Neuron (in vitro differentiated cells): ENCODE results near the gene LIMD2.
A peak's percentile ranks its signal among the peaks of the same experiment; 100 is the strongest.

Experiments used
- H2AFZ ChIP-seq: one replicate; pipeline ENCODE4 v1.6.1; 2013; ENCODE audit warnings: low read depth, mild to moderate bottlenecking, inconsistent platforms, low read length, moderate library complexity
- H3K27me3 ChIP-seq: one replicate; pipeline ENCODE4 v1.6.1; 2013; ENCODE audit warnings: low read length; ENCODE audit not compliant: insufficient read depth
- H3K36me3 ChIP-seq: one replicate; pipeline ENCODE4 v1.6.1; 2013; ENCODE audit warnings: low read length; ENCODE audit not compliant: insufficient read depth
- H3K4me1 ChIP-seq: one replicate; pipeline ENCODE4 v1.6.1; 2013; ENCODE audit warnings: low read length; ENCODE audit not compliant: insufficient read depth
- H3K4me3 ChIP-seq: 2 replicates; pipeline ENCODE4 v1.5.1; 2013; ENCODE audit warnings: mild to moderate bottlenecking, low read length, moderate library complexity
- H3K9me3 ChIP-seq: one replicate; pipeline ENCODE4 v1.6.1; 2013; ENCODE audit warnings: low read length

The LIMD2 gene

DNA sequence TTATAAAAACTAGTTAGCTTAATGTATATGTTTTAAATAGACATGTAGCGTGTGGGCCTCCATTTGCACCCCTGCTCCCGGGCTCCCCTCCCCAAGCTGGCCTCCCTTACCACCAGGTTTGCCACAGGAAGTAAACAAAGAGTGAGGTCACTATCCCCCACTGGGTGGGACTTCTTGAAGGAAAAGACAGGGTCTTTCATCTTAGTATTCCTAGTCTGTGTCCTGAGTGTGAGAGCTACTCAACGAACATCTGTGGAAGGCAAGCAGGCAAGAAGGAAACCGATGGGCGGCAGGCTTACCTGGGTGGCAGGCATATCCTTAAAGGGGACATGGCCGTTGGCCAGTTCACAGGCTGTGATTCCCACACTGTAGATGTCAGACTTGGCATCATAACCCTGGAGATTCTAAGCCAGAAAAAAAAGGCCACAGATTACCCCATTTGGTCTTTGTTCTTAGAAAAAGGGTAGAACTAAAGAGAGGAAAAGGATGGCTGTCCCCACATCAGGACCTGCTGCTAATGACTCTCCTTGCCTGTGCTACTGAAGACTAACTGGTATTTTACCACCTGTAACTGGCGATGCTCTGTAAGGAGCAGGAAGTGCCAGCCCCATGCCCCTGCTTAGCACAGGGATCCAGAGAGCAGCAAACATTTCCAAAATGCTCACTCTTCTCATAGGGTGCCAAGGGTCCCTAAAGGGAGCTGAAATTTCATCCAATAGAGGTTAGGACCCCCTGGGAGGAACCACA, 6.6 kb upstream of the LIMD2 start:
- Histone ChIP-seq H3K4me1 (no peaks in the 10 kb centered on the region), H2AFZ (no peak overlapping the region), H3K36me3 (peaks cover 76% of the 10 kb centered on the region), H3K4me3 (no peak overlapping the region), H3K9me3 (no peaks in the 10 kb centered on the region), H3K27me3 (no peaks in the 10 kb centered on the region)

- H3K36me3 ChIP-seq, result peaks cover 71% of the 10 kb centered on the region
These were observed 5.7 kb upstream of the LIMD2 start for GRCh38 chr17:63705657-63706056.

GRCh38 chr17:63704836-63705235, 4.9 kb upstream of the LIMD2 start:
- H3K9me3 ChIP-seq, result no peaks in the 10 kb centered on the region
- peaks cover 64% of the 10 kb centered on the region for H3K36me3 ChIP-seq
- no peak overlapping the region for H2AFZ ChIP-seq
- H3K27me3 ChIP-seq, result no peaks in the 10 kb centered on the region
- no peaks in the 10 kb centered on the region for H3K4me1 ChIP-seq
- H3K4me3 ChIP-seq, result no peak overlapping the region

More at GRCh38 chr17:63705657-63706056, 5.7 kb upstream of the LIMD2 start:
- Histone ChIP-seq H3K4me3 (no peak overlapping the region), H3K27me3 (no peaks in the 10 kb centered on the region), H3K4me1 (no peaks in the 10 kb centered on the region), H3K9me3 (no peaks in the 10 kb centered on the region), H2AFZ (no peak overlapping the region)

- H2AFZ ChIP-seq, result no peak overlapping the region
- H3K4me3 ChIP-seq, result no peak overlapping the region
- peaks cover 57% of the 10 kb centered on the region for H3K36me3 ChIP-seq
- no peaks in the 10 kb centered on the region for H3K4me1 ChIP-seq
- no peaks in the 10 kb centered on the region for H3K27me3 ChIP-seq
- H3K9me3 ChIP-seq, result no peaks in the 10 kb centered on the region
These were observed 4.3 kb upstream of the LIMD2 start for GRCh38 chr17:63704259-63704576.

- H3K4me1 ChIP-seq, result peaks cover 4% of the 10 kb centered on the region
- H3K4me3 ChIP-seq, result no peak overlapping the region
- H2AFZ ChIP-seq, result no peak overlapping the region
- H3K27me3 ChIP-seq, result no peaks in the 10 kb centered on the region
- H3K36me3 ChIP-seq, result peaks cover 52% of the 10 kb centered on the region
- H3K9me3 ChIP-seq, result no peaks in the 10 kb centered on the region
These were observed 3.8 kb upstream of the LIMD2 start for GRCh38 chr17:63703556-63704258.

DNA sequence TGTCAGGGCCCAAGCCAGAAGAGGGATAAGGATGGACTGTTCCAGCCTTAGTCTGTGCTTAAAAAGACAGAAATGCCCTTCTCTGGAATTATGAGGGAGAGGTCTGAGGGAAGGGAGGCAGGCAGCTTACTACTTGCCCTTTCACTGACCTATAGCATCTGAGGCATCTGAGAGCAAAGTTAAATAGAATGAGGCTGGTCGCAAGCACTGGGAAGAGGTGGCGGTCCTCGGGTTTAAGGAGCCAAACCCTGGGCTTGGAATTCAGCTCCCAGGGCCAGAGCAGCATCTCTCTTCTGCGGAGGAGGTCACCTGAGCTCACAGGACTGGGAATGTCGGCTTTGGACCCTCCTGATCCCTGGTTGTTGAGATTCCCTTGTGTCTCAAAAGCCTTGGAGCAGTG, 3.1 kb upstream of the LIMD2 start:
- no peaks in the 10 kb centered on the region for H3K9me3 ChIP-seq
- peaks cover 54% of the 10 kb centered on the region for H3K36me3 ChIP-seq
- H3K4me3 ChIP-seq, result no peak overlapping the region
- no peak overlapping the region for H2AFZ ChIP-seq
- H3K4me1 ChIP-seq, result peaks cover 4% of the 10 kb centered on the region
- H3K27me3 ChIP-seq, result no peaks in the 10 kb centered on the region

DNA sequence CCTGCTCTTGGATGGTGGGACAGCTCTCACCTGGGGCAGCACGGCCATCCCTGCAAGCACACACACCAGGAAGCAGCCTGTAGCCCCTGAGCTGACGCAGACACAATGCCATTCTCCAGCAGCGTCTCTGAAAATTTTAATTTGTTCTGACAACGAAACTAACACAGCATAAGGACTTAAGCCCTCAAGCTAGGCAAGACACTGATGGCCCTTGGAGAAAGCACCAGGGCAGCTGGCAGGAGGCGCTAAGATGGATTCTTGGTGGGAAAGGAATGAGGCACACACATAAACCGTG, 2.7 kb upstream of the LIMD2 start:
- Histone ChIP-seq H3K4me3 (no peak overlapping the region), H3K9me3 (no peaks in the 10 kb centered on the region), H3K36me3 (peaks cover 57% of the 10 kb centered on the region), H3K27me3 (no peaks in the 10 kb centered on the region), H3K4me1 (peaks cover 4% of the 10 kb centered on the region), H2AFZ (no peak overlapping the region)

- Histone ChIP-seq H3K4me3 (no peak overlapping the region), H3K36me3 (peaks cover 54% of the 10 kb centered on the region), H2AFZ (no peak overlapping the region), H3K27me3 (no peaks in the 10 kb centered on the region), H3K9me3 (no peaks in the 10 kb centered on the region), H3K4me1 (peaks cover 4% of the 10 kb centered on the region)
These were observed 2.2 kb upstream of the LIMD2 start for GRCh38 chr17:63701868-63702720.

DNA sequence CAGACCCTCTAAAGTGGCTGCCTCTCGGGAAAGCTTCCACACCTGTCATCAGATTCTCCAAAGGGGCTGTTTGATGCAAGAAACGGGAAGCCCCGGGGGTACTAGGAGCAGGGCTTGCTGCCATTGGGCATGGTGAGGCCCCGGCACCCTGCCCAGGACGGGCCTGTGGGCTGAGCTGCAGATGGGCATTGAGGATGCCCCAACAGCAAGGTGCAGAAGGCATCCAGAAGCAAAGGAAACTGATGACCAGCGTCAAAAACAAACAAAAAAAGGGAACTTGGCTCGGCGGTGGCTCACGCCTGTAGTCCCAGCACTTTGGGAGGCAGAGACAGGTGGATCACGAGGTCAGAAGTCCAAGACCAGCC, 1.5 kb upstream of the LIMD2 start:
- H3K36me3 ChIP-seq, result peaks cover 48% of the 10 kb centered on the region
- peaks cover 4% of the 10 kb centered on the region for H3K4me1 ChIP-seq
- H2AFZ ChIP-seq, result no peak overlapping the region
- no peaks in the 10 kb centered on the region for H3K27me3 ChIP-seq
- no peak overlapping the region for H3K4me3 ChIP-seq
- no peaks in the 10 kb centered on the region for H3K9me3 ChIP-seq

DNA sequence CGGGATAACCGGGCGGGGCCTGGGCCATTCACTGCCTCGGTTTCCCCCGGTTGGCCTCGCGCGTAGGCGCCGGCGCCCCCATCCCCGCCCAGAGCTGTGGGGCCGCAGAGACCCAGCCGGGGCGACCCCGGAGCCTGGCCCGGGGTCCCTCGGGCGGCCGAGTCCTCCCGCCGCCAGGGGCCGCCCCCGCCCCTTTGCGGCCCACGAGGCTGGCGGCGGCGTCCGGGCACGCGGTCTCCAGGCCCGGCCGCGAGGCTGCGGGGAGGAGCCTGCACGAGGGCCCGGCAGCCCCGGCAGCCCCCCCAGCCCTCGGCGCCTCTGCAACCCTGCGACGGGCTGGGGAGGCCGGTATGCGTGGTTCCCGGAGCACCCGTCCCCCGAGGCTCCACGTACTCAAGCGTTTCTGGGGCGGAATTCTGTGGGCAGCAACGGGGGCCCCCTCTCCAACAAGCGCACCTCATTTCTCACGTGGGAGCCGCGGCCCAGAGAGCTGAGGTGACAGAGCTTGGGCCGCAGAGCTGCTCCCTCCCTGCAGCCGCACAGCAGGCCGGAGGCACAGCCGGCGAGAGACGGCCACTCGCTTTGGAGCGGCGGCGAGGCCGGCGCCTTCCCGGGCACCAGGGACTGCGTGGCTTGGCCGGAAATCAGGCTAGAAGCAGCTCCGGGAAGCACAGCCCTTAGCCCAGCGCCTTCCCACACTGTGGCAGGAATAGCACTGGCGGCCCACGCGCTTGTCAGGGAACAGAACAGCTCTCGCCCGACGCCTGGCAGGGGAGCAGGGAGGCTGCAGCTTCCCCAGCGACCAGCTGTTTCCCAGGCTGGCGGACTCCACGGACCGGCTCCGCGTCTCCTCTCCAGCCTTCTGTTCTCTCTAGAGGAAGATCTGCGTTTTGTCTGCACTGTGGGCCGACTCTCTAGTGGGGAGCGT, 867 bp upstream of the LIMD2 start:
- H3K4me3 ChIP-seq, result peak overlapping the region; percentile 42
- no peaks in the 10 kb centered on the region for H3K27me3 ChIP-seq
- H3K36me3 ChIP-seq, result peaks cover 42% of the 10 kb centered on the region

GRCh38 chr17:63698886-63699637, 863 bp downstream of the LIMD2 start:
- no peaks in the 10 kb centered on the region for H3K9me3 ChIP-seq
- H3K4me3 ChIP-seq, result peak overlapping the region; percentile 57
- peaks cover 36% of the 10 kb centered on the region for H3K36me3 ChIP-seq
- no peaks in the 10 kb centered on the region for H3K27me3 ChIP-seq
- H3K4me1 ChIP-seq, result peaks cover 4% of the 10 kb centered on the region
- no peak overlapping the region for H2AFZ ChIP-seq

More for the DNA sequence above, 867 bp upstream of the LIMD2 start:
- Histone ChIP-seq H2AFZ (peak overlapping the region; percentile 41), H3K4me1 (peaks cover 4% of the 10 kb centered on the region), H3K9me3 (no peaks in the 10 kb centered on the region)

- H3K9me3 ChIP-seq, result no peaks in the 10 kb centered on the region
- H3K4me1 ChIP-seq, result peaks cover 4% of the 10 kb centered on the region
- H3K27me3 ChIP-seq, result no peaks in the 10 kb centered on the region
- H3K4me3 ChIP-seq, result peak overlapping the region; percentile 57
- no peak overlapping the region for H2AFZ ChIP-seq
- peaks cover 35% of the 10 kb centered on the region for H3K36me3 ChIP-seq
These were observed 1.5 kb downstream of the LIMD2 start for GRCh38 chr17:63698381-63698885.
